MCF 10A (cell line): ENCODE results near the gene VWA7. TPM values are rescaled to one million over a fixed set of nuclear protein-coding genes. Genes with fewer than 3 reads are reported as not detected.

ENCODE experiments used
- BruUV-seq: library from RNA; stranded (reverse); fragments of 400-500 nt; replicated peaks from 2 replicates; lab custom pipeline; 2021; lab: Mats Ljungman, UMichigan
- CTCF ChIA-PET: fragments of 300-600 bp; sonication (Branson Sonifier 250); formaldehyde crosslinking; extraction: SDS; loops from one replicate; lab custom pipeline; 2021; ENCODE audit warnings: antibody characterized with exemption, inconsistent platforms; lab: Yijun Ruan, JAX
- POLR2A ChIA-PET: fragments of 300-600, 350-650 bp; sonication (Branson Sonifier 250); formaldehyde crosslinking; extraction: SDS; loops from one replicate; lab custom pipeline; 2020; ENCODE audit warnings: antibody characterized with exemption, inconsistent platforms; lab: Yijun Ruan, JAX
- DNase-seq: peaks from one replicate; pipeline ENCODE4 v3.0.0-alpha.2; 2018; ENCODE audit not compliant: unreplicated experiment
- H3K27ac Mint-ChIP-seq: one replicate; pipeline ENCODE4 v1.8.0; 2022; ENCODE audit warnings: mild to moderate bottlenecking, low read depth, mixed read lengths; ENCODE audit not compliant: unreplicated experiment
- H3K27me3 Mint-ChIP-seq: one replicate; pipeline ENCODE4 v1.8.0; 2022; ENCODE audit warnings: mixed read lengths; ENCODE audit not compliant: insufficient read depth, unreplicated experiment
- H3K36me3 Mint-ChIP-seq: one replicate; pipeline ENCODE4 v1.8.0; 2022; ENCODE audit warnings: mild to moderate bottlenecking, moderate library complexity, mixed read lengths; ENCODE audit not compliant: insufficient read depth, unreplicated experiment
- H3K4me1 Mint-ChIP-seq: one replicate; pipeline ENCODE4 v1.8.0; 2022; ENCODE audit warnings: mixed read lengths; ENCODE audit not compliant: insufficient read depth, unreplicated experiment
- H3K4me3 Mint-ChIP-seq: one replicate; pipeline ENCODE4 v1.8.0; 2022; ENCODE audit warnings: mild to moderate bottlenecking, moderate library complexity, mixed read lengths; ENCODE audit not compliant: unreplicated experiment
- H3K9me3 Mint-ChIP-seq: one replicate; pipeline ENCODE4 v1.8.0; 2022; ENCODE audit warnings: mixed read lengths; ENCODE audit not compliant: unreplicated experiment
- intact Hi-C: fragments of 100-400 bp; cut with micrococcal nuclease; formaldehyde crosslinking; loops from 2 replicates; pipeline ENCODE4 v1.14.1; 2022
- total RNA-seq: library from RNA; stranded (reverse); gene quantifications from 2 replicates; pipeline ENCODE4 v1.2.3, GENCODE V29; 2022
- TF ChIP-seq, protein P1 (sequence below): fragments of 200-600 bp; IDR thresholded peaks from one replicate; pipeline ENCODE4 v1.8.0; 2022; ENCODE audit warnings: antibody characterized with exemption, mild to moderate bottlenecking; ENCODE audit not compliant: unreplicated experiment

VWA7 gene
- total RNA-seq, 1 experiment from 2014 or later: 2.0 TPM

GRCh38 chr6:31737315-31737990, 39.7 kb downstream of the VWA7 start:
- H3K4me1 Mint-ChIP-seq: peaks cover 40% of the 10 kb centered on the region
- POLR2A ChIA-PET: interaction anchor here (1.0 to 11.8 kb wide), 12 partner anchors 12 to 96 kb away, joined by 3 to 95 read pairs (median 15); partner anchors contain the start of genes ABHD16A, CSNK2B, GPANK1 and HSPA1A
- TF ChIP-seq, protein P1, sequence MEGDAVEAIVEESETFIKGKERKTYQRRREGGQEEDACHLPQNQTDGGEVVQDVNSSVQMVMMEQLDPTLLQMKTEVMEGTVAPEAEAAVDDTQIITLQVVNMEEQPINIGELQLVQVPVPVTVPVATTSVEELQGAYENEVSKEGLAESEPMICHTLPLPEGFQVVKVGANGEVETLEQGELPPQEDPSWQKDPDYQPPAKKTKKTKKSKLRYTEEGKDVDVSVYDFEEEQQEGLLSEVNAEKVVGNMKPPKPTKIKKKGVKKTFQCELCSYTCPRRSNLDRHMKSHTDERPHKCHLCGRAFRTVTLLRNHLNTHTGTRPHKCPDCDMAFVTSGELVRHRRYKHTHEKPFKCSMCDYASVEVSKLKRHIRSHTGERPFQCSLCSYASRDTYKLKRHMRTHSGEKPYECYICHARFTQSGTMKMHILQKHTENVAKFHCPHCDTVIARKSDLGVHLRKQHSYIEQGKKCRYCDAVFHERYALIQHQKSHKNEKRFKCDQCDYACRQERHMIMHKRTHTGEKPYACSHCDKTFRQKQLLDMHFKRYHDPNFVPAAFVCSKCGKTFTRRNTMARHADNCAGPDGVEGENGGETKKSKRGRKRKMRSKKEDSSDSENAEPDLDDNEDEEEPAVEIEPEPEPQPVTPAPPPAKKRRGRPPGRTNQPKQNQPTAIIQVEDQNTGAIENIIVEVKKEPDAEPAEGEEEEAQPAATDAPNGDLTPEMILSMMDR: no peak
- BruUV-seq: no TSS peak
- H3K9me3 Mint-ChIP-seq: no peaks in the 10 kb centered on the region
- DNase-seq: no peak
- H3K4me3 Mint-ChIP-seq: peak overlapping the region; percentile 10
- CTCF ChIA-PET: interaction anchor here (0.6 to 1.7 kb wide), 5 partner anchors 32 to 102 kb away, joined by 3 to 5 read pairs (median 4); partner anchors contain the start of genes HSPA1A and HSPA1L
- H3K36me3 Mint-ChIP-seq: peaks cover 20% of the 10 kb centered on the region
- no peaks in the 10 kb centered on the region for H3K27me3 Mint-ChIP-seq
- intact Hi-C loops: no loop called here
- peak overlapping the region; percentile 81 for H3K27ac Mint-ChIP-seq

DNA sequence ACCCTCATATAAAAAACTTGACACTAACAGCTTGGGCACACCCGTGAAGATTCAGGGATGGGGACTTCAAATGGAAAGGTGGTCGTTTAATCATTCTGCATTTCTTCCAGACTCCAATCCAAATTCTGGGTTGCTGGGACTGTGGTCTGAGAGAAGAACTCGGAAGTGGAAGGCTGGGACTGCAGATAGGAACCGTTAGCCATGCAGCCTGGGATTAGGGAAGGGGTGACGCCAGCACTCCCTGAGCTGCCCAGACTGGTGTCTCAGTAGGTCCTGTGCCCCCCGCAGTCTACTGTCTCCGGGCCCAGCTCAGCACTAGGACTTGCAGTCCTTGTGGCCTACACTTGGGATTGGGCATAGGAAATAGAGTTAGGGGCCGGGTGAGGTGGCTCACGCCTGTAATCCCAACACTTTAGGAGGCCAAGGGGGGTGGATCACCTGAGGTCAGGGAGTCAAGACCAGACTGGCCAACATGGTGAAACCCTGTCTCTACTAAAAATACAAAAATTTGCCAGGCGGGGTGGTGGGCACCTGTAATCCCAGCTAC, 40.3 kb downstream of the VWA7 start:
- H3K27me3 Mint-ChIP-seq: no peaks in the 10 kb centered on the region
- intact Hi-C loops: no loop called here
- peaks cover 40% of the 10 kb centered on the region for H3K4me1 Mint-ChIP-seq
- BruUV-seq: no TSS peak
- H3K9me3 Mint-ChIP-seq: no peaks in the 10 kb centered on the region
- ChIA-PET CTCF (interaction anchor here (0.6 to 1.7 kb wide), 8 partner anchors 20 to 102 kb away, joined by 3 to 5 read pairs (median 4); partner anchors contain the start of genes HSPA1A, HSPA1B and HSPA1L), POLR2A (interaction anchor here (0.9 to 11.8 kb wide), 23 partner anchors 10 to 195 kb away, joined by 3 to 95 read pairs (median 7); partner anchors contain the start of genes ABHD16A, BAG6, CSNK2B and DDX39B)
- no peak for DNase-seq
- H3K4me3 Mint-ChIP-seq: peak overlapping the region; percentile 95
- peak overlapping the region; percentile 81 for H3K27ac Mint-ChIP-seq
- TF ChIP-seq, protein P1: no peak
- peaks cover 26% of the 10 kb centered on the region for H3K36me3 Mint-ChIP-seq

DNA sequence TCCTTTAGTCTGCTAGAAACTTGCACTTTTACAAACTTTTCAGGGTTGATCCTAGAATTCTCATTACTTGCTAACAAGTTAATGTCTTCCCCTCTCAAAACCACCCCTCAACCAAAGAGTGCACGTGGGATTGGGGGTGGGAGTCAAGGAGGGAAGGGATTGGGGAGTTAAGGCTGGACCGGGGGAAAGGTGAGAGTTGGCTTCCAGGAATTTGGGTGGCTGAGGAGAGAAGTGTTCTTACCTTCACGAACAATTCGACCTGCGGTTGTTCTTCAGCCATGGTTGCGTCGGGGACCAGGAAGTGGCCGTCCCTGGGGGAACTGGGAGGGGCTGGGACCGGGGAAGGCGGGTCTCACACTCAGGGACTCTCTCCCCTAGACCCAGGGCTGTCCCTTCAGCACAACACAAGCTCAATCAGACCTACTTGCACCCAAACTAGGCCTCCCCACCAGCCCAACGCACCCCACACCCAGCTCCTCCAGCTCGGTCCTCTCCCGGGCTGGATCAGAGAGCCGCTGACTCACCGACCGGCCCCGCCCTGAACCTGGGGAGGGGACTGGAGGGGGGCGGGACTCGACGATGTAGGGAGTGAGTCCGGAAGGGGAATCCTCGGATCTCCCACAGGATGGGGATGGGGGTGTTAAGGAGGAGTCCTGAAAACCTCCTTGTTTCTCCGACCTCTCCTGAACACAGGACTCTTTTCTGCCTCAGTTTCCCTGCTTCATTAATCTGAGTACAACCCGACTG, 40.9 kb downstream of the VWA7 start, which contains the start of gene CLIC1:
Gene CLIC1 (minus strand): TSS at position 510 of the 747 bp plus-strand sequence. CDS start 230 bp downstream, at position 280.
- Mint-ChIP-seq H3K27me3 (no peaks in the 10 kb centered on the region), H3K9me3 (no peaks in the 10 kb centered on the region), H3K27ac (peak within 1 kb of the TSS; percentile 81), H3K4me1 (peaks cover 40% of the 10 kb centered on the region), H3K36me3 (peaks cover 32% of the 10 kb centered on the region), H3K4me3 (peak within 1 kb of the TSS; percentile 95)
- TF ChIP-seq, protein P1: no peak
- TSS peak; percentile 75 for BruUV-seq
- ChIA-PET CTCF (interaction anchor here (0.6 to 1.7 kb wide), 8 partner anchors 21 to 115 kb away, joined by 3 to 6 read pairs (median 4); partner anchors contain the start of gene HSPA1B), POLR2A (interaction anchor here (0.6 to 11.8 kb wide), 29 partner anchors 9 to 235 kb away, joined by 3 to 95 read pairs (median 6); partner anchors contain the start of genes ABHD16A, BAG6, C6orf47 and CSNK2B)
- DNase-seq: peak; percentile 87
- intact Hi-C loops: no loop called here
